NCI-H2196 (cell line): ENCODE measurements around the gene FOLR1.
"Not testable (repeated sequence)": the region's sequence is repeated elsewhere in the genome, so short reads cannot be mapped to it uniquely, and the experiment has no call there.

Experiments used
- DNase-seq: peaks from one replicate; lab custom pipeline; 2025; ENCODE audit not compliant: unreplicated experiment; lab: John Stamatoyannopoulos, UW

FOLR1 gene

DNA sequence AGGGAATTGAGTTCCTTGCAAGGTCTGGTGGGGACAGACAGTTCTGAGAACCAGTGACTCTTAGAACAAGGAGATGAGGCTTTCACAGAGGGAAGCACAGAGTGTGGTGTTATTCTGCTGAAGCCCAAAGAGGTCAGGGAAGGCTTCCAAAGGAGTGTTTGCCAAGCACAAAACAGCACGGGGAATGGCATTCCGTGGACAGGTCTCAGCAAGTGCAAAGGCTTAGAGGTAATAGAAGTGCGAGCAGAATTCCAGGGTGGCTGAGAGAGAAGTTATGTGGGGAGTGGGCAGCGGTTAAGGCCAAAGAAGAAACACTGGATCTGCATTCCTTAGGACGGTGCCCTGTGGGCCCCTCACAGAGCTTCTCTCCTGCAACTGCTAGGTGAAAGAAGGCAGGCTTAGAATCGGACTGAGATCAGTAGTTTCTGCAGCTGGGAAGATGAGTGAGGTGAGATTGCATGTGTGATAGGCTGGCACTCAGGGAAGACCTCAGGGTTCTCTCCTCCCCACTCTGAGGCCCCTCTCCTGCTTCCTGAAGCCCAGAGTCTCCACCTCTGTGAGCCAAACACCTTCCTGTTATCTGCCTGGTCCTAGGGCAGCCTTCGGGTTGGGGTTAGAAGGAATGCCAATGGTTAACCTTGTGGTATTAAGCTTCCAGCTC lies 10.9 kb upstream of the FOLR1 start:
- DNase-seq = not testable (repeated sequence)

DNA sequence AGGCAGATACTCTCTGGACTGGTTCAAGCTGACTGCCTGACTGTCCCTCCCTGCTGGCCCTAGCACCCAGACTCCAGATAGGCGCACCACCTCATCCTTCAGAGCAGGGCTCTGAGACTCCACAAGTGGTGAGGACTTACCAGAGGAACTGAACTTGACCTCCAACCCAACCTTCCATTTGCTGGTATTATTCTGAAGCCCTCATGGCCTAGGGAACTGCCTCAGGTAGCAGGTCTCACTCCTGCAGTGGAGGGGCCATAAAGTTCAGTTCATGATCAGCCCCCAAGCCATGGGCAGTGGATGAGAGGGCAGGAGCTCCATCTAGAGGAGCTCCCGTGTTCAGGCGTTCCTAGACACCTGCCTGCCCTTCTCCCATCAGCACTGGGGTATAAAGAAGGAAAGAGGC lies 10.4 kb upstream of the FOLR1 start:
- DNase-seq = not testable (repeated sequence)

DNA sequence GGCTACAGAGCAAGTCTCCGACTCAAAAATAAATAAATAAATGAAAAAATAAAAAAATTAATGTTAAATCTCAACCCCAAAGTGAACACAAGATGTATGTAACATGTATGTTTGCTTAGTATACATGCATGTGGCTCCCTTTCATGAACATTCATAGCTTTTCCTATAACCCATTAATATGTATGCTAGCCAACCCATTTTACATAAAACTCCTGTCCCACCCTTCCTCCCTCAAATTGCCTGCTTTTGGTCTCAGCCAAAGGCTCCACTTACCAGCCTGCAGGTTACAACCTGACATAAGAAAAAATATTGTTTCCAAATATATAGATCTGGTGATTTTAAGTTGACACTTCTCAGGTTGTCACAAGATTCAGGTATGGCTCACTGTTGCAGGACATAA lies 3.7 kb upstream of the FOLR1 start:
- no peak for DNase-seq

DNA sequence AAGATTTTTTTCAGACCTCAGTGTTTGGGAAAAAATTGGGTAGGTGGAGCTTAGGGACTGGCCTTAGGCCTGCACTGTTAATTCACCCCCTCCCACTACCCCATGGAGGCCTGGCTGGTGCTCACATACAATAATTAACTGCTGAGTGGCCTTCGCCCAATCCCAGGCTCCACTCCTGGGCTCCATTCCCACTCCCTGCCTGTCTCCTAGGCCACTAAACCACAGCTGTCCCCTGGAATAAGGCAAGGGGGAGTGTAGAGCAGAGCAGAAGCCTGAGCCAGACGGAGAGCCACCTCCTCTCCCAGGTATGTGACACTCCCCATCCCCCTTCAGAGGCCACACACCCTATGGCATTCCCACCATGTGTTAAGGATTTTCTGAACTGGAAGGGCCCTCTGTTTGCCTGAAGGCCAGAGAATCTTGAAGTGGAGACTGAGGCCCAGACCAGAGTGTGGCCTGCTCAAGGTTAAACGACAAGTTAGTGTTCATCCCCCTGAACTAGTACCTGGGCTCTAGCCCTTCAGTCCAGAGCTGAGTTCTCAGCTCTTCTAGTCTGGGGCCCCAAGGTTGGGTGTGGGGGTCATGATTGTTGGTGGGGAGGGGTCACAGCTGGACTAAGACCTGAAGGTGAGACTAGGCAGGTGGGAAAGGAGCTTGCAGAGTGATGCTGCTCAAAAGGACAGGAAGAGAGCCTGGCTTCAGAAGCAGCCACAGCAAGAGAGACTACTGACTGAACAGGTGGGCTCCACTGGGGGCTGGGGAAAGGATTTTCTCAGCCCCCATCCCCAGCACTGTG lies 2.3 kb upstream of the FOLR1 start:
- DNase-seq = no peak

DNA sequence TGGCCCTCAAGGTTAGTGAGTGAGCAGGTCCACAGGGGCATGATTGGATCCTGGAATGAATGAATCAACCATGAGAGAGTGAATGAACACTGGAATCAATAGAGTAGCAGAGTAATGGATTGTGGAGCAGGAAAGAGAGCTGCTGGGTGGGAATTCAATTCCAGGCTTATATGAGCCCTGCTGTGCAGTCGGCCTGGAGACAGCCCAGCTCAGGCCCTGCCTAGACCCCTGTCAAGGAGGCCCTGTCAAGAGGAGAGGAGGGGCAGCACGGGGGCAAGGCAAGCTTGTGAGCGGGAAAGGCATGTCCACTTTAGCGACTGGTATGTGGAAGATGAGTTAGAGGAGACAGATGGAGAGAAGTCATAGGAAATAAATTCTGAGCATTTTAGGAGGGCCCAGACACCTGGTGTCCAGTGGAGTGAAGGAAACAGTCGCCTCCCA lies 1.3 kb upstream of the FOLR1 start:
- DNase-seq = no peak

DNA sequence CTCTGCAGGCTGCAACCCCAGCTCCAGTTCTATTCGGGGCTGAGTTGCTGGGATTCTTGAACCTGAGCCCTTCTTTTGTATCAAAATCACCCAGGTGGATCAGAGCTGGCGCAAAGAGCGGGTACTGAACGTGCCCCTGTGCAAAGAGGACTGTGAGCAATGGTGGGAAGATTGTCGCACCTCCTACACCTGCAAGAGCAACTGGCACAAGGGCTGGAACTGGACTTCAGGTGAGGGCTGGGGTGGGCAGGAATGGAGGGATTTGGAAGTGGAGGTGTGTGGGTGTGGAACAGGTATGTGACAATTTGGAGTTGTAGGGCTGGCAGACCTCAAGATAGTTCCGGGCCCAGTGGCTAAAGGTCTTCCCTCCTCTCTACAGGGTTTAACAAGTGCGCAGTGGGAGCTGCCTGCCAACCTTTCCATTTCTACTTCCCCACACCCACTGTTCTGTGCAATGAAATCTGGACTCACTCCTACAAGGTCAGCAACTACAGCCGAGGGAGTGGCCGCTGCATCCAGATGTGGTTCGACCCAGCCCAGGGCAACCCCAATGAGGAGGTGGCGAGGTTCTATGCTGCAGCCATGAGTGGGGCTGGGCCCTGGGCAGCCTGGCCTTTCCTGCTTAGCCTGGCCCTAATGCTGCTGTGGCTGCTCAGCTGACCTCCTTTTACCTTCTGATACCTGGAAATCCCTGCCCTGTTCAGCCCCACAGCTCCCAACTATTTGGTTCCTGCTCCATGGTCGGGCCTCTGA lies 3.8 kb downstream of the FOLR1 start:
- no peak for DNase-seq

DNA sequence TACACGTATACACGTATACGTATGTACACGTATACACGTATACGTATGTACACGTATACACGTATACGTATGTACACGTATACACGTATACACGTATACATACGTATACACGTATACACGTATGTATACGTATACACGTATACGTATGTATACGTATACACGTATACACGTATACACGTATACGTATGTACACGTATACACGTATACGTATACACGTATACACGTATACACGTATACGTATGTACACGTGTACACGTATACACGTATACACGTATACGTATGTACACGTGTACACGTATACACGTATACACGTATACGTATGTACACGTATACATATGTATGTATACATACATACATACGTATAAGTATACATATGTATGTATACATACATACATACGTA lies 9.5 kb downstream of the FOLR1 start:
- not testable (repeated sequence) for DNase-seq

DNA sequence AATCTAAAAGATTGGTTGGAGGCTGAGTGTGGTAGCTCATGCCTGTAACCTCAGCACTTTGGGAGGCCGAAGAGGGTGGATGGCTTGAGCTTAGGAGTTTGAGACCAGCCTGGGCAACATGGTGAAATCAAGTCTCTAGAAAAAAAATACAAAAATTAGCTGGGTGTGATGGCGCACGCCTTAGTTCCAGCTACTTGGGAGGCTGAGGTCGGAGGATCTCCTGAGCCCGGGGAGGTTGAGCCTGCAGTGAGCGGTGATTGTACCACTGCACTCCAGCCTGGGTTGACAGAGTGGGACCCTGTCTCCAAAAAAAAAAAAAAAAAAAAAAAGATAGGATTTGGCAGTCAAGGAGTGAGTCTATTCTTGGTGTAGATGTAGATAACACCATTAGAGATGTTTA lies 10.6 kb downstream of the FOLR1 start:
- DNase-seq = no peak

DNA sequence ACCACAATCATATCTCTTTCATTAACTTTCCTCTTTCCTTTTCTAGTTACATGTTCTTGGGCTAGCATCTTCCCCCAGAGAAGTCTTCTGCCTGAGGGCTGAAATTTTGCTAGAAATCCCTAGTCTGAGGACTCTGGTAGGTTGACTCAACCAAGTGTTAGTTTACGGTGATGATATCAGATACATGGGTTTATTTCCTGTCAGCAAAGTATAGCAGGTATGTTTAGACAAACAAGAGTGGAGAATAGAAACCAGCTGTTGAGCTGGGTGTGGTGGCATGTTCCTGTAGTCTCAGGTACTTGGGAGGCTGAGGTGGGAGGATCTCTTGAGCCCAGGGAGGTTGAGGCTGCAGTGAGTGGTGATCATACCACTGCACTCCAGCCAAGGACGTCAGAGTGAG lies 11.2 kb downstream of the FOLR1 start:
- DNase-seq = no peak

DNA sequence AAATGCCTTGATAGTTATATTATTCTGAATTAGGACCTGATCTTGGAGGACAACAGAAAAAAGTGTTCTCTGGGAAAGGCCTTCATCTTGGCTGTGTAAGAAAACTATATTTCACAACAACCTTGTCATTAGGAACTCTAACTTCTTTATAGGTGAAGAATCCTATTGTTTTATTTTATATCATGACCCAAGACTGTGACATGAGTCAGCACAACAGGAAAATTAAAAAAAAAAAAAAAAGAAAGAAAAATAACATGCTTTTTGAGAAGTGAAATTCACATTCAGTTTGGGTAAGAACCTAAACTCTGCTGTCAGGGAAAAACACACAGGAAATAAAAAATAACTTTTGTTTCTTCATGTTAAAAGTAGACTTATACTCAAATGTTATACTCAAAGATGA lies 12.9 kb downstream of the FOLR1 start:
- DNase-seq = no peak

DNA sequence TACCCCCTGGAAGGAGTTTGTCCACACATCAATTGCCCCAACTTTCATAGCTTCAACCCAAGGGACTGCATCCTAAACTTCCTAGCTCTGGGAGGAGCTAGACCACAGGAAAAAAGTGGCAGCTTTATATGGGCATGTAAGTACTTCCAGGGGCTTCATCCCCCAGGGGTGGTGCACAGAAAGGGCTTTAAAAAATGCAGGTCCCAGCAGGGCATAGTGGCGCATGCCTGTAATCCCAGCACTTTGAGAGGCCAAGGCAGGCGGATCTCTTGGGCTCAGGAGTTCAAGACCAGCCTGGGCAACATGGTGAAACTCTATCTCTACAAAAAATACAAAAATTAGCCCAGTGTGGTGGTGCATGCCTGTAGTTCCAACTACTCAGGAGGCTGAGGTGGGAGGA lies 14.9 kb downstream of the FOLR1 start:
- not testable (repeated sequence) for DNase-seq

DNA sequence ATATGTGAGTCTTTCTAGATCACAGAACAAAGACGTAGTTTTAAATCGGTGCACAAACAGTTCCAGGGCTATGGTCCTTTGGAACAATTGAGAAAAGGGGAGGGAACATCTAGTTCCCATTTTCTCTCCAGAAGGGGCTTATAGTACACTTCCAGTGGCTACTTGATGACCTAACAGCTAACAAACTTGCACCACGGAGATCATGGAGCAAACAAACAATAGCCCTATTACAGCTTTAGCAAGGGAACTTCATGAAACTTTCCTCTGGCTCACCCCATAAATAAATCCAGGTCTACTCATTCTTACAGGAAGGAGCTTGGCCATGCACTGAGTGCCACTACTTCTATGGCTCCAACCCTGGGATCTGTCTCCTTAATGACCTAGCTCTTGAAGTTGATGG lies 16.3 kb downstream of the FOLR1 start:
- DNase-seq = no peak

DNA sequence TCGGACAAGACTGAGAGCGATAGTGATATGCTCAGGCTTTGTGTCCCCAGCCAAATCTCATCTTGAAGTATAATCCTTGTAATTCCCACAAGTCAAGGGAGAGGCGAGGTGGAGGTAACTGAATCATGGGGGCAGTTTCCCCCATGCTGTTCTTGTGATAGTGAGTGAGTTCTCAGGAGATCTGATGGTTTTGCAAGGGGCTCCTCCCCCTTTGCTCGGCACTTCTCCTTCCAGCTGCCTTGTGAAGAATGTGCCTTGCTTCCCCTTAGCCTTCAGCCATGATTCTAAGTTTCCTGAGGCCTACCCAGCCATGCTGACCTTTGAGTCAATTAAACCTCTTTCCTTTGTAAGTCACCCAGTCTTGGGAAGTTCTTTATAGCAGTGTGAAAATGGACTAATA lies 17.2 kb downstream of the FOLR1 start:
- DNase-seq = no peak

DNA sequence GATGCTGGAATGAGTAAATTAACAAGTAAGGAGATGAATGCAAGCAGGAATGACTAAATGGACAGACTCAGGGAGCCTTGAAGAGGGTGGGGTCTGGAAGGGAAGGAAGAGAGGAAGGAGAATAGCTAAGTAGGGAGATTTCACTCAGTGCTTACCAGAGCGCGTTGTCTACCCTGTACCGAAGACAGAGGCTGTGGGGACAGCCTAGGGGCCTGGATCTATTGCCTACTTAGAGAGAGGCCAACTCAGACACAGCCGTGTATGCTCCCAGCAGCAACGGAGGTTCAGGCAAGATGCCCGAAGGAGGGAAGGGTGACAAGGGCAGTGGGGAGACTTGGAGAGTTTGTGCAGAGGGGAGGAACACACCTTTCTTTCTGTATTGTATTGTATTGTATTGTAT lies 24.7 kb downstream of the FOLR1 start, which contains the start of gene FOLR2:
FOLR2 (plus strand) TSS at position 157 of the 400 bp plus-strand sequence. CDS start 1,791 bp downstream, outside the sequence.
- DNase-seq = no peak

DNA sequence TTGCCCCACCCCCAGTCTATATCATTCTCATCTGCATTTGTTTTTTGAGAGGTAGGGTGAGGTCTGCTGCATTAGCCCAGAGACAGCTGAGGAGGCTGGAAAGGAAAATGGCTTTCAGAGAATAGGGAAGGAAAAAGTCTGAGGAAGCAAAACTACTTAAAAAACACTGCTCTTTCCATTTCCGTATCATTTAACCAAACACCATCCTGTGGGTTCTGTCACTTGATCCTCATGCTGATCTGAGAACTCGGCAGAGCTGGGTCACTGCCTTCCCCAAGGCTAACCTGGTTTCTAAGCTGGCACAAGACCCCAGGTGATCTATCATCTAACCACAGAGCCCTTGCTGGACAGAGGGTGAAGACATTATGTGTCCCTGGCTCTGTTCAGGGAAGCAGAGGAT lies 25.9 kb downstream of the FOLR1 start:
- DNase-seq = no peak

DNA sequence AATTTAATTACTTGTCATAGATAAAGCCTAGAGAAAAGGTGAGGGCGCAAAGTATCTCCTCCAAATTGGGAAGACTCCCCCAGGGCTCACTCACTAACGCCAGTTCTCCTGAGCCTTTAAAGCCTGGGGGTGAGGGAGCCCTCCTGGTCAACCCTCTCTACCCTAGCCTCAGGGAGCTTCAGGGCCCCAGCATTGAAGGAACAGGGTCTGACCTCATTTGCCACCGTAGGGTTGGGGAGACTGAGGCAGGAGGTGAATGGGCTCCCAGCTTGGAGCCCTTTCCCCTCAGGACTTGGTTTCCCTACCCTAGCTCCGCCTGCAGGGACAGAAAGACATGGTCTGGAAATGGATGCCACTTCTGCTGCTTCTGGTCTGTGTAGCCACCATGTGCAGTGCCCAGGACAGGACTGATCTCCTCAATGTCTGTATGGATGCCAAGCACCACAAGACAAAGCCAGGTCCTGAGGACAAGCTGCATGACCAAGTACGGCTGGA lies 26.4 kb downstream of the FOLR1 start:
- DNase-seq = no peak

DNA sequence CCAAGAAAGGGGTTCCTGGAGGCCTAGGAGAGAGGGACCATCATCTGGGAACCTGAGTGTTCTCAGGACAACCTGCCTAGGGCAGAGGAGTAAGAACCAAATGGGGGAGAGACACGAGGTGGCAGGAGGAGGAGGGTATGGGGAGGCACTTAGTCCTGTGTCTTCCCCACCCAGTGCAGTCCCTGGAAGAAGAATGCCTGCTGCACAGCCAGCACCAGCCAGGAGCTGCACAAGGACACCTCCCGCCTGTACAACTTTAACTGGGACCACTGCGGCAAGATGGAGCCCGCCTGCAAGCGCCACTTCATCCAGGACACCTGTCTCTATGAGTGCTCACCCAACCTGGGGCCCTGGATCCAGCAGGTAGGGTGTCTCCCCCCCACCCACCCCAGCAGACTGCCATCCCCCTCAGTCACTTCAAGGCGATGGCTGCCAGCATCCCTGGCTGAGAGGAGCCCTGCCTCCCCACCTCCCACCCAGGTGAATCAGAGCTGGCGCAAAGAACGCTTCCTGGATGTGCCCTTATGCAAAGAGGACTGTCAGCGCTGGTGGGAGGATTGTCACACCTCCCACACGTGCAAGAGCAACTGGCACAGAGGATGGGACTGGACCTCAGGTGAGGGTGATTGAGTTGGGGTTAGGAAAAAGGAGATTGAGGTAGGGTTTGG lies 28.9 kb downstream of the FOLR1 start:
- no peak for DNase-seq

DNA sequence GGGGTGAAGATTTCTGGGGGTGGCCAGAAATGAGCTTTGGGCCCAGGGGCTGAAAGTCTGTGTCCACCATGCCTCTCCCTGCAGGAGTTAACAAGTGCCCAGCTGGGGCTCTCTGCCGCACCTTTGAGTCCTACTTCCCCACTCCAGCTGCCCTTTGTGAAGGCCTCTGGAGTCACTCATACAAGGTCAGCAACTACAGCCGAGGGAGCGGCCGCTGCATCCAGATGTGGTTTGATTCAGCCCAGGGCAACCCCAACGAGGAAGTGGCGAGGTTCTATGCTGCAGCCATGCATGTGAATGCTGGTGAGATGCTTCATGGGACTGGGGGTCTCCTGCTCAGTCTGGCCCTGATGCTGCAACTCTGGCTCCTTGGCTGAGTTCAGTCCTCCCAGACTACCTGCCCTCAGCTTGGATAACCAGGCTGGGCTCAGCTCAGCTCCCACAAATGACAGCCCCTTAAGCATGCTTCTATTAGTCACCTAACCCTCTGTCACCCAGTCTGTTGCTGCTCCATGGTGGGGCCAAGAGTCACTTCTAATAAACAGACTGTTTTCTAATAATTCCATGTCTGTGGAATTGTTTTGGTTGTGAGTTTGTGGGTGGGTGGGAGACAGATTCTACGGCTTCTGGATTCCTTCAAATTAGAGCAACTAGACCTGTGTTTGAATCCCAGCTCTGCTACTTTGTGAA lies 29.6 kb downstream of the FOLR1 start:
- no peak for DNase-seq

DNA sequence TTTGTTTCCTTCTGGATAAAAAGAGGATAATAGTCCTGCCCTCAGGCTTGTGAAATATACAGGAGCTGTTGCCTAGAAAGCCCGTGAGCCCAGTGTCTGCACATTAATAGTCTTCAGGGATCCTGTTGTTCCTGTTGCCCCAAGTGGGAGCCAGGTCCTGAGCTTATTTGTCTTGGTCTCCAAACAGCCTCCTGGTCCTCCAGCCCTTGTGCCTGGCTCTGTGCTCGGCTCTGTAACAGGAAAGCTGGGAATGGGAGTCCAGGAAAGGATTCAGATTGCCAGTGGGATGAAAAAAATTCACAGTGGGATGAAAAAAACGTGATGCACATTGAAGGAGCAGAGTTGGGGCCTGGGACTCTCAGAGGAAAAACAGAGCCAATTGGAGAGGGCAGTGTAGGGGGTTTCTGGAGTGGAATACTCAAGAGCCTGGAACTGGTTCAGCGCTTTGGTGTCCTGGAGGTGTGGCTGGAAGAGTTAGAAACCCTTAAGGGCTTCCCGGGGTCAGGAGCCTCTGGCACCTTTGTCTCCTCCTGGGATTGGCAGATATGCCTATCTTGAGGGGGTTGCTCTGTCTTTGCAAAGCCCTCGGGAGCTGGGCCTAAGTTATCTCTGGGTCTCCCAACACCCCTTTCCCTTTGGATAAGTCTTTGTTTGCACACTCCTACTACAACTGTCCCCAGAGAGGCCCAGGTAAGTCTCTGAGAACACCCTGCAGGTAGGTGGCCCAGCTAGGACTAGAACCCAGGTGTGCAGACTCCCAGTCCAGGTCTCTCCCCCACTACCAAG lies 30.4 kb downstream of the FOLR1 start:
- no peak for DNase-seq
